ENCODE data around the gene ANO2. TPM values are rescaled to one million over a fixed set of nuclear protein-coding genes. Genes with fewer than 3 reads are reported as not detected.
A peak's percentile ranks its signal among the peaks of the same experiment; 100 is the strongest.
"Not testable (repeated sequence)": the region's sequence is repeated elsewhere in the genome, so short reads cannot be mapped to it uniquely, and the experiment has no call there.

The ANO2 gene
- total and polyA plus RNA-seq, 4 donors: 2.4 to 30.8 (median 27.8) TPM; not detected in 1

GRCh38 chr12:5861416-5861815, 83.6 kb downstream of the ANO2 start:
- DNase-seq: no peak
- intact Hi-C loops (cut with DNase I): no loop called here

DNA sequence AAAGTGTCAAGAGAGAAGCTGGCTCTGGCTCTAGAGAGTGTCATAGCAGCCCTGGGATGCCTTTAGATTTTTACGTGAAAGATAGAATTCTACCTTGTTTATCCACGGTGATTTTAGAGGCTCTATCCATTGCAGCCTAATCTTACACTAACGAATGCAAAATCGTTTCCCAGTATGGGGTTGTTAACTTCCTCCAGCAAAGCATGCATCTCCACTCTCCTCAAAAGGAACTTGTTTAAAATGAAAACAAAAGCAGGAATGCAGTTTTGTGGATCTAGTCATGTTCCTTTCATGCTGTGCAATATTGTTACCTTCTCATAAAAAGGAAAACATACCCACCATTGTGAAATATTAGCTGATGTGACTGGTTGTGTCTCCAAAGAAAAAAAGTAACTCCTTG, 88.4 kb downstream of the ANO2 start:
- peaks cover 0 to 2% of the 10 kb centered on the region in 2 donors for H3K27me3 ChIP-seq (ENCODE audit: control insufficient read depth in 1 of 2, insufficient read depth in 2 of 2, low read length in 1 of 2)
- intact Hi-C loops (cut with DNase I): no loop called here
- no peak for ATAC-seq (ENCODE audit: low FRiP score)

More at GRCh38 chr12:5861416-5861815, 83.6 kb downstream of the ANO2 start:
- Histone ChIP-seq H3K36me3 (ENCODE audit: control insufficient read depth in 1 of 2, insufficient read depth in 2 of 2, low read length in 1 of 2) (no peaks in the 10 kb centered on the region), H3K27ac (ENCODE audit: low read depth in 1 of 2, low read length in 2 of 2) (no peak overlapping the region), H3K9me3 (ENCODE audit: control insufficient read depth, low read length) (peaks cover 5% of the 10 kb centered on the region), H3K4me3 (ENCODE audit: low read length in 2 of 2) (no peak overlapping the region), H3K27me3 (ENCODE audit: control insufficient read depth in 1 of 2, insufficient read depth in 2 of 2, low read length in 1 of 2) (peaks cover 0 to 3% of the 10 kb centered on the region in 2 donors), H3K4me1 (ENCODE audit: control insufficient read depth in 1 of 2, insufficient read depth in 2 of 2, low read length in 2 of 2) (no peaks in the 10 kb centered on the region)
- no peak for ATAC-seq (ENCODE audit: low FRiP score)
- WGBS, 2 donors: 57 to 70% methylated on average over 9 to 10 of the region's 10 CpGs

GRCh38 chr12:5846950-5847349, 98.1 kb downstream of the ANO2 start:
- H3K27ac ChIP-seq (ENCODE audit: low read depth in 1 of 2, low read length in 2 of 2): no peak overlapping the region
- no peak for DNase-seq
- H3K9me3 ChIP-seq (ENCODE audit: control insufficient read depth, low read length): peaks cover 3% of the 10 kb centered on the region
- intact Hi-C loops (cut with DNase I): no loop called here
- WGBS, 2 donors: 89 to 93% methylated on average over 1 of the region's 1 CpG
- ATAC-seq (ENCODE audit: low FRiP score): no peak
- no peak overlapping the region for H3K4me3 ChIP-seq (ENCODE audit: low read length in 2 of 2)
- H3K27me3 ChIP-seq (ENCODE audit: control insufficient read depth in 1 of 2, insufficient read depth in 2 of 2, low read length in 1 of 2): no peaks in the 10 kb centered on the region
- H3K4me1 ChIP-seq (ENCODE audit: control insufficient read depth in 1 of 2, insufficient read depth in 2 of 2, low read length in 2 of 2): no peaks in the 10 kb centered on the region
- H3K36me3 ChIP-seq (ENCODE audit: control insufficient read depth in 1 of 2, insufficient read depth in 2 of 2, low read length in 1 of 2): no peaks in the 10 kb centered on the region

More for the DNA sequence above, 88.4 kb downstream of the ANO2 start:
- DNase-seq: no peak
- H3K36me3 ChIP-seq (ENCODE audit: control insufficient read depth in 1 of 2, insufficient read depth in 2 of 2, low read length in 1 of 2): no peaks in the 10 kb centered on the region
- no peak overlapping the region for H3K27ac ChIP-seq (ENCODE audit: low read depth in 1 of 2, low read length in 2 of 2)
- WGBS, 2 donors: 4 to 13% methylated on average over 4 of the region's 4 CpGs
- H3K4me1 ChIP-seq (ENCODE audit: control insufficient read depth in 1 of 2, insufficient read depth in 2 of 2, low read length in 2 of 2): no peaks in the 10 kb centered on the region
- no peak overlapping the region for H3K4me3 ChIP-seq (ENCODE audit: low read length in 2 of 2)
- H3K9me3 ChIP-seq (ENCODE audit: control insufficient read depth, low read length): no peaks in the 10 kb centered on the region

DNA sequence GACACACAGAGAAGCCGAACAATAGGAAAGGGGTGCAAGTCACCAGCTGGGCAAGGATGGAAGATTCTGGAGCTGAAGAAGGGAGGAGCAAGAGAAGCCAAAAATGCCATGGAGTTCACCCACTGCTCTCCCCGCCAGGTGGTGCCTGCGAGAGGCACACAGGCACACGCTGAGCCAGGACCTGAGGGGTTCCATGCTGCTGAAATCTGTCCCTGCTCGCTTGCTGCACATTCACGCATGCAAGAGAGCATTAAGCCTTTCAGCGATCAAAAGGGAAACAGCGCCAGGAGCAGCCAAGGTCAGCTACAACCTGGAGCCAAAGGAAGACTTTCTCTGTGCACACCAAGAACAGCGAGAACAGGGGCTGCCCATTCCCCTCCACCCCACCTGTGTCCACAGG, 104.1 kb downstream of the ANO2 start:
- no peaks in the 10 kb centered on the region for H3K27me3 ChIP-seq (ENCODE audit: control insufficient read depth in 1 of 2, insufficient read depth in 2 of 2, low read length in 1 of 2)
- intact Hi-C loops (cut with DNase I): no loop called here
- WGBS, 2 donors: 85 to 87% methylated on average over 8 to 9 of the region's 9 CpGs
- ATAC-seq (ENCODE audit: low FRiP score): no peak
- no peak for DNase-seq
- H3K4me3 ChIP-seq (ENCODE audit: low read length in 2 of 2): no peak overlapping the region
- no peaks in the 10 kb centered on the region for H3K36me3 ChIP-seq (ENCODE audit: control insufficient read depth in 1 of 2, insufficient read depth in 2 of 2, low read length in 1 of 2)
- no peak overlapping the region for H3K27ac ChIP-seq (ENCODE audit: low read depth in 1 of 2, low read length in 2 of 2)
- no peaks in the 10 kb centered on the region for H3K9me3 ChIP-seq (ENCODE audit: control insufficient read depth, low read length)
- H3K4me1 ChIP-seq (ENCODE audit: control insufficient read depth in 1 of 2, insufficient read depth in 2 of 2, low read length in 2 of 2): no peaks in the 10 kb centered on the region

GRCh38 chr12:5830111-5830510, 114.9 kb downstream of the ANO2 start:
- ATAC-seq (ENCODE audit: low FRiP score): no peak
- Histone ChIP-seq H3K36me3 (ENCODE audit: control insufficient read depth in 1 of 2, insufficient read depth in 2 of 2, low read length in 1 of 2) (no peaks in the 10 kb centered on the region), H3K4me1 (ENCODE audit: control insufficient read depth in 1 of 2, insufficient read depth in 2 of 2, low read length in 2 of 2) (no peaks in the 10 kb centered on the region), H3K9me3 (ENCODE audit: control insufficient read depth, low read length) (no peaks in the 10 kb centered on the region), H3K4me3 (ENCODE audit: low read length in 2 of 2) (no peak overlapping the region), H3K27ac (ENCODE audit: low read depth in 1 of 2, low read length in 2 of 2) (no peak overlapping the region), H3K27me3 (ENCODE audit: control insufficient read depth in 1 of 2, insufficient read depth in 2 of 2, low read length in 1 of 2) (no peaks in the 10 kb centered on the region)
- WGBS, 2 donors: 62 to 63% methylated on average over 6 of the region's 6 CpGs
- intact Hi-C loops (cut with DNase I): no loop called here
- no peak for DNase-seq

- DNase-seq: no peak
- Histone ChIP-seq H3K36me3 (ENCODE audit: control insufficient read depth in 1 of 2, insufficient read depth in 2 of 2, low read length in 1 of 2) (no peaks in the 10 kb centered on the region), H3K9me3 (ENCODE audit: control insufficient read depth, low read length) (peaks cover 4% of the 10 kb centered on the region), H3K27me3 (ENCODE audit: control insufficient read depth in 1 of 2, insufficient read depth in 2 of 2, low read length in 1 of 2) (no peaks in the 10 kb centered on the region), H3K4me3 (ENCODE audit: low read length in 2 of 2) (no peak overlapping the region), H3K4me1 (ENCODE audit: control insufficient read depth in 1 of 2, insufficient read depth in 2 of 2, low read length in 2 of 2) (no peaks in the 10 kb centered on the region), H3K27ac (ENCODE audit: low read depth in 1 of 2, low read length in 2 of 2) (no peak overlapping the region)
- intact Hi-C loops (cut with DNase I): no loop called here
- 44% methylated on average over 22 of the region's 22 CpGs for WGBS, 2 donors
- peak; percentile 33 for ATAC-seq (ENCODE audit: low FRiP score)
Observed at GRCh38 chr12:5827591-5827990, 117.5 kb downstream of the ANO2 start.

- intact Hi-C loops (cut with DNase I); H3K4me1 ChIP-seq (ENCODE audit: control insufficient read depth in 1 of 2, insufficient read depth in 2 of 2, low read length in 2 of 2); H3K27me3 ChIP-seq (ENCODE audit: control insufficient read depth in 1 of 2, insufficient read depth in 2 of 2, low read length in 1 of 2); DNase-seq; H3K27ac ChIP-seq (ENCODE audit: low read depth in 1 of 2, low read length in 2 of 2); H3K4me3 ChIP-seq (ENCODE audit: low read length in 2 of 2); ATAC-seq (ENCODE audit: low FRiP score); H3K36me3 ChIP-seq (ENCODE audit: control insufficient read depth in 1 of 2, insufficient read depth in 2 of 2, low read length in 1 of 2); H3K9me3 ChIP-seq (ENCODE audit: control insufficient read depth, low read length): not testable (repeated sequence)
- WGBS, 2 donors: 78 to 83% methylated on average over 3 of the region's 3 CpGs
Observed at GRCh38 chr12:5825761-5826160, 119.3 kb downstream of the ANO2 start.

DNA sequence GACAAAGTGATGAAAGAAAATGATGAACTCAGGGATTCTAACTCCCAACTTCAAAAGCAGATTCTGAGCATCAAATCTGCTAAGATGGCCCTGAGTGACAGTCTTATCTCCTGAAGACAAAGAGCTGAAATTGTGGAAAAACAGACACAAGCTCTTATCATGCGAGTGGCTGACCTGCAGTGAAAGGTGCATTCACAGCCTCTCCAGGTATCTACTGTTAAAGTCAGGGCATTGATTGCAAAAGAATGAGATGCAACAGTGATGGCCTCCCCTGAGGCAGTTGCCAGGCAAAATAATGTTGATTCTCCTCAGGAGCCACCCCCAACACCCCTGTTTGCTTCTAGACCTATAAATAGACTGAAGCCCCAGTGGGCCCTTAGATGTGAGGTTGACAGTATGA, 126.2 kb downstream of the ANO2 start:
- 89 to 92% methylated on average over 1 of the region's 1 CpG for WGBS, 2 donors
- H3K36me3 ChIP-seq (ENCODE audit: control insufficient read depth in 1 of 2, insufficient read depth in 2 of 2, low read length in 1 of 2); DNase-seq; H3K4me1 ChIP-seq (ENCODE audit: control insufficient read depth in 1 of 2, insufficient read depth in 2 of 2, low read length in 2 of 2); H3K4me3 ChIP-seq (ENCODE audit: low read length in 2 of 2); H3K27me3 ChIP-seq (ENCODE audit: control insufficient read depth in 1 of 2, insufficient read depth in 2 of 2, low read length in 1 of 2); ATAC-seq (ENCODE audit: low FRiP score); H3K9me3 ChIP-seq (ENCODE audit: control insufficient read depth, low read length); H3K27ac ChIP-seq (ENCODE audit: low read depth in 1 of 2, low read length in 2 of 2); intact Hi-C loops (cut with DNase I): not testable (repeated sequence)

DNA sequence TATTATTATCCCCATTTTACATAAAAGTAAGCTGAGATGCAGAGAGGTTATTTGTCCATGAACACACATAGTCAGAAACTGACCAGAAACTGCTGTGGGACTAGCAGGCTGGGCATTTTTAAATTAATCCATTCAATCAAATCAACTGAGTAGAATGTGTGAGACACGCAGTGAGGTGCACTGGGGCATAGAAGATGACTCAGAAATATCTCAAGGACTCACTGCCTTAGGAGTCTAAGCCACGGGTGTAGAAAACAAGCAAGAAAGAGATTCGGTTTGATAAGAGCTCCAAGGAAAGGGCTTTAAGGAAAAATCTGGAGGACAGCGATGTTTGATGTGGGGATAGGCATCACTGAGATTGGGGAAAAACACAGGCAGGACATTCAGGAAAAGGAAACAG, 127.8 kb downstream of the ANO2 start:
- H3K27ac ChIP-seq (ENCODE audit: low read depth in 1 of 2, low read length in 2 of 2): no peak overlapping the region

More for the DNA sequence above, 127.8 kb downstream of the ANO2 start:
- Histone ChIP-seq H3K9me3 (ENCODE audit: control insufficient read depth, low read length) (peaks cover 4% of the 10 kb centered on the region), H3K4me1 (ENCODE audit: control insufficient read depth in 1 of 2, insufficient read depth in 2 of 2, low read length in 2 of 2) (no peaks in the 10 kb centered on the region), H3K36me3 (ENCODE audit: control insufficient read depth in 1 of 2, insufficient read depth in 2 of 2, low read length in 1 of 2) (no peaks in the 10 kb centered on the region), H3K4me3 (ENCODE audit: low read length in 2 of 2) (no peak overlapping the region), H3K27me3 (ENCODE audit: control insufficient read depth in 1 of 2, insufficient read depth in 2 of 2, low read length in 1 of 2) (no peaks in the 10 kb centered on the region)
- no peak for ATAC-seq (ENCODE audit: low FRiP score)
- 80 to 83% methylated on average over 4 of the region's 4 CpGs for WGBS, 2 donors
- intact Hi-C loops (cut with DNase I): no loop called here
- DNase-seq: no peak

Data from aorta (tissue), 5 donors.